A673 (cell line): Measurements from ENCODE around the gene STIP1.

Source experiments
- CTCF ChIP-seq: fragments of 300-800, 200-600 bp; sonication (generic); conservative IDR thresholded peaks from 2 replicates; pipeline ENCODE4 v1.5.1; 2017; ENCODE audit warnings: low read depth, mild to moderate bottlenecking, antibody characterized with exemption, low read length, moderate library complexity, mixed read lengths
- EZH2 ChIP-seq: fragments of 200-600 bp; sonication (generic); IDR thresholded peaks from 2 replicates; pipeline ENCODE4 v1.6.1; 2017; ENCODE audit warnings: borderline replicate concordance, low read depth, mild to moderate bottlenecking, mixed read lengths, antibody characterized with exemption, low read length; ENCODE audit not compliant: poor library complexity, severe bottlenecking

- TF ChIP-seq CTCF: no peak
- TF ChIP-seq EZH2: no peak
Observed at GRCh38 chr11:64244107-64244506, 58.1 kb downstream of the STIP1 start.
